ENCODE measurements around the gene PANX3. TPM values are rescaled to one million over a fixed set of nuclear protein-coding genes. Genes with fewer than 3 reads are reported as not detected.

The PANX3 gene
- total RNA-seq, 1 donor from 2014 or later, result 0.21 TPM

- no peak overlapping the region for H3K27ac Mint-ChIP-seq (ENCODE audit: unreplicated experiment)
- peaks cover 28% of the 10 kb centered on the region for H3K4me1 Mint-ChIP-seq (ENCODE audit: unreplicated experiment)
- peak; percentile 70 for TF ChIP-seq CTCF (IDR thresholded peaks at IDR 0.05; ENCODE audit: unreplicated experiment)
- H3K4me3 Mint-ChIP-seq (ENCODE audit: unreplicated experiment), result no peak overlapping the region
- peak; percentile 69 for DNase-seq (ENCODE audit: low spot score)
- H3K27me3 Mint-ChIP-seq (ENCODE audit: unreplicated experiment), result no peaks in the 10 kb centered on the region
- no peaks in the 10 kb centered on the region for H3K36me3 Mint-ChIP-seq (ENCODE audit: low read depth, unreplicated experiment)
- H3K9me3 Mint-ChIP-seq (ENCODE audit: unreplicated experiment), result no peaks in the 10 kb centered on the region
Measured at GRCh38 chr11:124586238-124586860, 24.9 kb upstream of the PANX3 start.

GRCh38 chr11:124591430-124591829 lies 19.8 kb upstream of the PANX3 start:
- Mint-ChIP-seq H3K4me1 (ENCODE audit: unreplicated experiment) (peaks cover 10% of the 10 kb centered on the region), H3K4me3 (ENCODE audit: unreplicated experiment) (no peak overlapping the region), H3K27ac (ENCODE audit: unreplicated experiment) (no peak overlapping the region), H3K27me3 (ENCODE audit: unreplicated experiment) (no peaks in the 10 kb centered on the region), H3K9me3 (ENCODE audit: unreplicated experiment) (no peaks in the 10 kb centered on the region), H3K36me3 (ENCODE audit: low read depth, unreplicated experiment) (no peaks in the 10 kb centered on the region)
- no peak for DNase-seq (ENCODE audit: low spot score)
- no peak for TF ChIP-seq CTCF (IDR thresholded peaks at IDR 0.05; ENCODE audit: unreplicated experiment)

GRCh38 chr11:124592627-124593026 lies 18.6 kb upstream of the PANX3 start:
- H3K36me3 Mint-ChIP-seq (ENCODE audit: low read depth, unreplicated experiment), result no peaks in the 10 kb centered on the region
- no peaks in the 10 kb centered on the region for H3K27me3 Mint-ChIP-seq (ENCODE audit: unreplicated experiment)
- H3K27ac Mint-ChIP-seq (ENCODE audit: unreplicated experiment), result no peak overlapping the region
- TF ChIP-seq CTCF (IDR thresholded peaks at IDR 0.05; ENCODE audit: unreplicated experiment), result no peak
- H3K4me3 Mint-ChIP-seq (ENCODE audit: unreplicated experiment), result no peak overlapping the region
- peaks cover 10% of the 10 kb centered on the region for H3K4me1 Mint-ChIP-seq (ENCODE audit: unreplicated experiment)
- H3K9me3 Mint-ChIP-seq (ENCODE audit: unreplicated experiment), result no peaks in the 10 kb centered on the region
- DNase-seq (ENCODE audit: low spot score), result no peak

- H3K9me3 Mint-ChIP-seq (ENCODE audit: unreplicated experiment), result no peaks in the 10 kb centered on the region
- no peak for TF ChIP-seq CTCF (IDR thresholded peaks at IDR 0.05; ENCODE audit: unreplicated experiment)
- H3K4me3 Mint-ChIP-seq (ENCODE audit: unreplicated experiment), result no peak overlapping the region
- peaks cover 3% of the 10 kb centered on the region for H3K4me1 Mint-ChIP-seq (ENCODE audit: unreplicated experiment)
- H3K27ac Mint-ChIP-seq (ENCODE audit: unreplicated experiment), result no peak overlapping the region
- no peaks in the 10 kb centered on the region for H3K27me3 Mint-ChIP-seq (ENCODE audit: unreplicated experiment)
- no peaks in the 10 kb centered on the region for H3K36me3 Mint-ChIP-seq (ENCODE audit: low read depth, unreplicated experiment)
- no peak for DNase-seq (ENCODE audit: low spot score)
Measured at GRCh38 chr11:124595302-124595701, 15.9 kb upstream of the PANX3 start.

GRCh38 chr11:124597626-124598025 lies 13.6 kb upstream of the PANX3 start:
- no peaks in the 10 kb centered on the region for H3K9me3 Mint-ChIP-seq (ENCODE audit: unreplicated experiment)
- no peak overlapping the region for H3K4me3 Mint-ChIP-seq (ENCODE audit: unreplicated experiment)
- H3K4me1 Mint-ChIP-seq (ENCODE audit: unreplicated experiment), result no peaks in the 10 kb centered on the region
- no peak for TF ChIP-seq CTCF (IDR thresholded peaks at IDR 0.05; ENCODE audit: unreplicated experiment)
- no peaks in the 10 kb centered on the region for H3K36me3 Mint-ChIP-seq (ENCODE audit: low read depth, unreplicated experiment)
- DNase-seq (ENCODE audit: low spot score), result no peak
- H3K27me3 Mint-ChIP-seq (ENCODE audit: unreplicated experiment), result no peaks in the 10 kb centered on the region
- no peak overlapping the region for H3K27ac Mint-ChIP-seq (ENCODE audit: unreplicated experiment)
